ENCODE data around the gene PTPRN2. TPM values are rescaled to one million over a fixed set of nuclear protein-coding genes. Genes with fewer than 3 reads are reported as not detected.

PTPRN2 gene
- polyA plus RNA-seq, 1 of the 3 experiments (the other 2 are of a cell fraction) = 4.0 TPM

DNA sequence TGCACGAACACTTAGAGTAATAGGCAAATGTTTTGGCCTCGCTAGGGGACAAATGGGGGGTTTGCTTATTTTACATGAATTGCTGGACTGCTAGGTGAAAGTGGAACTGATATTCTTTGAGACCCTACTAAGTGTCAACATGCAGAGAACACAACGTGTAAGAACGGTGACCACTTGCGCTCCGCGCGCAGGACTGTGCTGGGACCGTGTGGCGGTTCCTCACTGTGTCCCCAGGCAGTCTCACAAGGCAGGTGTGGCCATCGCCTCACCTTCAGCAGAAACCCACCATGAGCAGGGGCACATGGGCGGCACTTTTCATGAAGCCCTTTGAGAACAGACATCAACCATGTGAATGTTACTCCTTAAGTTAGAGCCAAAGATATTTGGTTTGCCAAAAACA is 27.2 kb downstream of the PTPRN2 start:
- Histone ChIP-seq H3K79me2 (ENCODE audit: insufficient read depth) (no peaks in the 10 kb centered on the region), H3K27ac (ENCODE audit: low read depth in 2 of 2, low read length in 1 of 2) (no peak overlapping the region), H3K9me3 (peaks cover 3% of the 10 kb centered on the region; the same call in 1 of the 2 replicates), H3K4me1 (ENCODE audit: control insufficient read depth in 1 of 2, insufficient read depth in 2 of 2, low read depth in 1 of 2, low read length in 1 of 2) (peaks cover 0 to 12% of the 10 kb centered on the region in 2 experiments; a peak in 1 of 4 replicates), H3F3A (replicated peaks; ENCODE audit: insufficient read depth) (no peaks in the 10 kb centered on the region), H3K4me2 (no peak overlapping the region), H3K9me2 (no peaks in the 10 kb centered on the region), H3K4me3 (ENCODE audit: low read depth in 2 of 2, low read length in 1 of 2) (no peak overlapping the region), H3K9ac (no peak overlapping the region), H4K20me1 (ENCODE audit: insufficient read depth) (no peaks in the 10 kb centered on the region), H3K36me3 (replicated peaks in 1 of 2; ENCODE audit: control insufficient read depth in 1 of 2, insufficient read depth in 2 of 2, low read length in 1 of 2) (no peaks in the 10 kb centered on the region), H3K27me3 (ENCODE audit: insufficient read depth) (no peaks in the 10 kb centered on the region), H2AFZ (ENCODE audit: low read depth) (no peak overlapping the region)
- TF ChIP-seq TAF1 (IDR thresholded peaks at IDR 0.05; ENCODE audit: borderline replicate concordance, low read depth, low read length) = no peak
- no peak for TF ChIP-seq FOSL2 (IDR thresholded peaks at IDR 0.05; ENCODE audit: borderline replicate concordance, low read depth)
- TF ChIP-seq, protein P1, sequence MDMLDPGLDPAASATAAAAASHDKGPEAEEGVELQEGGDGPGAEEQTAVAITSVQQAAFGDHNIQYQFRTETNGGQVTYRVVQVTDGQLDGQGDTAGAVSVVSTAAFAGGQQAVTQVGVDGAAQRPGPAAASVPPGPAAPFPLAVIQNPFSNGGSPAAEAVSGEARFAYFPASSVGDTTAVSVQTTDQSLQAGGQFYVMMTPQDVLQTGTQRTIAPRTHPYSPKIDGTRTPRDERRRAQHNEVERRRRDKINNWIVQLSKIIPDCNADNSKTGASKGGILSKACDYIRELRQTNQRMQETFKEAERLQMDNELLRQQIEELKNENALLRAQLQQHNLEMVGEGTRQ (IDR thresholded peaks at IDR 0.05; ENCODE audit: borderline replicate concordance, low read depth, low read length) = no peak
- TF ChIP-seq TCF12 (IDR thresholded peaks at IDR 0.05) = no peak
- TF ChIP-seq, protein P2, sequence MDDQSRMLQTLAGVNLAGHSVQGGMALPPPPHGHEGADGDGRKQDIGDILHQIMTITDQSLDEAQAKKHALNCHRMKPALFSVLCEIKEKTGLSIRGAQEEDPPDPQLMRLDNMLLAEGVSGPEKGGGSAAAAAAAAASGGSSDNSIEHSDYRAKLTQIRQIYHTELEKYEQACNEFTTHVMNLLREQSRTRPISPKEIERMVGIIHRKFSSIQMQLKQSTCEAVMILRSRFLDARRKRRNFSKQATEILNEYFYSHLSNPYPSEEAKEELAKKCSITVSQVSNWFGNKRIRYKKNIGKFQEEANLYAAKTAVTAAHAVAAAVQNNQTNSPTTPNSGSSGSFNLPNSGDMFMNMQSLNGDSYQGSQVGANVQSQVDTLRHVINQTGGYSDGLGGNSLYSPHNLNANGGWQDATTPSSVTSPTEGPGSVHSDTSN (IDR thresholded peaks at IDR 0.05) = no peak
- no peak for TF ChIP-seq NRF1 (IDR thresholded peaks at IDR 0.05; ENCODE audit: low read depth, low read length)
- TF ChIP-seq, protein P3, sequence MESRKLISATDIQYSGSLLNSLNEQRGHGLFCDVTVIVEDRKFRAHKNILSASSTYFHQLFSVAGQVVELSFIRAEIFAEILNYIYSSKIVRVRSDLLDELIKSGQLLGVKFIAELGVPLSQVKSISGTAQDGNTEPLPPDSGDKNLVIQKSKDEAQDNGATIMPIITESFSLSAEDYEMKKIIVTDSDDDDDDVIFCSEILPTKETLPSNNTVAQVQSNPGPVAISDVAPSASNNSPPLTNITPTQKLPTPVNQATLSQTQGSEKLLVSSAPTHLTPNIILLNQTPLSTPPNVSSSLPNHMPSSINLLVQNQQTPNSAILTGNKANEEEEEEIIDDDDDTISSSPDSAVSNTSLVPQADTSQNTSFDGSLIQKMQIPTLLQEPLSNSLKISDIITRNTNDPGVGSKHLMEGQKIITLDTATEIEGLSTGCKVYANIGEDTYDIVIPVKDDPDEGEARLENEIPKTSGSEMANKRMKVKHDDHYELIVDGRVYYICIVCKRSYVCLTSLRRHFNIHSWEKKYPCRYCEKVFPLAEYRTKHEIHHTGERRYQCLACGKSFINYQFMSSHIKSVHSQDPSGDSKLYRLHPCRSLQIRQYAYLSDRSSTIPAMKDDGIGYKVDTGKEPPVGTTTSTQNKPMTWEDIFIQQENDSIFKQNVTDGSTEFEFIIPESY (IDR thresholded peaks at IDR 0.05; ENCODE audit: borderline replicate concordance, low read depth) = no peak
- no peak for TF ChIP-seq GATA2 (CRISPR knock-in tag; IDR thresholded peaks at IDR 0.05)
- TF ChIP-seq MEF2A (IDR thresholded peaks at IDR 0.05; ENCODE audit: borderline replicate concordance, low read depth) = no peak
- no peak for TF ChIP-seq YY1 (IDR thresholded peaks at IDR 0.05; ENCODE audit: low read depth)
- TF ChIP-seq EP300 (IDR thresholded peaks at IDR 0.05; ENCODE audit: borderline replicate concordance in 1 of 2, low read depth in 1 of 2, low read length in 1 of 2) = no peak
- TF ChIP-seq JUND (IDR thresholded peaks at IDR 0.05) = no peak
- no peak for TF ChIP-seq MXI1 (IDR thresholded peaks at IDR 0.05; ENCODE audit: low read depth, low read length)
- TF ChIP-seq, protein P4, sequence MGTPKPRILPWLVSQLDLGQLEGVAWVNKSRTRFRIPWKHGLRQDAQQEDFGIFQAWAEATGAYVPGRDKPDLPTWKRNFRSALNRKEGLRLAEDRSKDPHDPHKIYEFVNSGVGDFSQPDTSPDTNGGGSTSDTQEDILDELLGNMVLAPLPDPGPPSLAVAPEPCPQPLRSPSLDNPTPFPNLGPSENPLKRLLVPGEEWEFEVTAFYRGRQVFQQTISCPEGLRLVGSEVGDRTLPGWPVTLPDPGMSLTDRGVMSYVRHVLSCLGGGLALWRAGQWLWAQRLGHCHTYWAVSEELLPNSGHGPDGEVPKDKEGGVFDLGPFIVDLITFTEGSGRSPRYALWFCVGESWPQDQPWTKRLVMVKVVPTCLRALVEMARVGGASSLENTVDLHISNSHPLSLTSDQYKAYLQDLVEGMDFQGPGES (IDR thresholded peaks at IDR 0.05; ENCODE audit: low read depth, low read length) = no peak
- no peak for TF ChIP-seq SMC3 (IDR thresholded peaks at IDR 0.05; ENCODE audit: low read depth, low read length)
- no peak for TF ChIP-seq TEAD4 (IDR thresholded peaks at IDR 0.05; ENCODE audit: borderline replicate concordance, insufficient read depth)
- no peak for TF ChIP-seq CHD2 (IDR thresholded peaks at IDR 0.05; ENCODE audit: low read length, partially characterized antibody)
- TF ChIP-seq RFX5 (IDR thresholded peaks at IDR 0.05; ENCODE audit: low read length) = no peak
- WGBS (ENCODE audit: low lambda C conversion rate) = 65% methylated on average over 12 of the region's 12 CpGs
- DNase-seq = no peak
- POLR2A ChIA-PET = no interaction called here
- CTCF ChIA-PET = no interaction called here
